ENCODE measurements around the gene ATP5MC3.

DNA sequence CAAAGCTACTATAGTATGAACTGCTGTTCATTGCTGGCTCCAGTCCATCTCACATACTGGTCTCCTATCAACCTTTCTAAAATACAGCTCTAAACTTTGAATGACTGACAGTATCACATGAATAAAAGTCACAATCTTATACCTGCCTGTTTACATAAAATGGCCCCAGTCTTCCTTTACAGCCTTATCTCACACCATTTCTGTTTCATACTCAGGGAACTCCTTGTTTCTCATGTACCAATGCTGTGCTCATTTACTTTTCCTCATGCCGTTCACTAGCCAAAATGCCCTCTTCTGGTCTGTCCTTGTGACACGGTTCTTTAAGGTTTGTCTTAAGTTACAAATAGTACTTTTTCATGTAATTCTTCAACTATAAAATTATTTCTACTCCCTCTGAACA lies 6.2 kb downstream of the ATP5MC3 start:
- no peak for TF ChIP-seq CTCF (IDR thresholded peaks at IDR 0.05)
- TF ChIP-seq POLR2A (IDR thresholded peaks at IDR 0.05) = no peak

Data from testis (tissue), 2 donors.